Activated T-cell treated with anti-CD3 and anti-CD28 coated beads, Interleukin-2, amount 50 U/mL, for 1 hour (primary cell): ENCODE results near the gene CPZ.

Experiments
- DNase-seq: peaks from one replicate; pipeline ENCODE4 v3.0.0-alpha.2; 2020

The CPZ gene

DNA sequence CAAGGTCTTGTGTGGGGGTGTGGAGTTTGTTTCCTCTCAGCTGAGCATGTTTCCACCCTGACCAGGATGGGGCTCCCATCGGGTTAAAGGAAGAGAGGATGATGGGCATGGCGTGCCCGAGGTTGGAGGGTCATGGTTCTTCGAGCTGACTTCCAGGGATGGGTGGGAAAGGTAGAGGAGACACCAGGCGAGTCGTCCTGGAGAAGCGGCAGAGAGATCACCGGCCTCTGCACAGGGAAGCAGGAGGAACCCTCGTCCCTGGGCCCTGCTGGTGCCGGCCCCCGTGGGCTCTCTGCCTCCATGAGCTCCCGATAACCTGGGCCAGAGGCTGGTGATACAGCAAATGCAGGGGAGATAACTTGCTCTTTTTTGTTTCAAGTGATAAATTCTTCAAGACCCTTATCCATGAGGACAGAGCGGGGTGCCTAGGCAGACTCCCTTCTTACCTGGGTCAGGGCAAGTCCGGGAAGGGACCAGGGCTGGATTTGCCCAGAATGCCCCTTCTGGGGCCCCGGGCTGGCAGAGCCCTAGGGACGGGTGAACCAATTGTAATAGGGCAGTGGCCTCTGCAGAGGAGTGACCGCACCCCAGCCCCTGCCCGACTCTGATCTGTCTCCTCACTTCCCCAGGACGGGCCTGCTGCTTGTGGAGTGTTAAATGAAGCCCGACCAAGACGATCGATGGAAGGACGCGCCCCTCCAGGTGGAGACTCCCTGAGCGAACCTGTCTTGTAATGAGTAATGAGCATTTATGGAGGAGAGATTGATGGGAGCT, 63.0 kb downstream of the CPZ start:
- no peak for DNase-seq

GRCh38 chr4:8656185-8656517, 63.6 kb downstream of the CPZ start:
- DNase-seq = no peak

DNA sequence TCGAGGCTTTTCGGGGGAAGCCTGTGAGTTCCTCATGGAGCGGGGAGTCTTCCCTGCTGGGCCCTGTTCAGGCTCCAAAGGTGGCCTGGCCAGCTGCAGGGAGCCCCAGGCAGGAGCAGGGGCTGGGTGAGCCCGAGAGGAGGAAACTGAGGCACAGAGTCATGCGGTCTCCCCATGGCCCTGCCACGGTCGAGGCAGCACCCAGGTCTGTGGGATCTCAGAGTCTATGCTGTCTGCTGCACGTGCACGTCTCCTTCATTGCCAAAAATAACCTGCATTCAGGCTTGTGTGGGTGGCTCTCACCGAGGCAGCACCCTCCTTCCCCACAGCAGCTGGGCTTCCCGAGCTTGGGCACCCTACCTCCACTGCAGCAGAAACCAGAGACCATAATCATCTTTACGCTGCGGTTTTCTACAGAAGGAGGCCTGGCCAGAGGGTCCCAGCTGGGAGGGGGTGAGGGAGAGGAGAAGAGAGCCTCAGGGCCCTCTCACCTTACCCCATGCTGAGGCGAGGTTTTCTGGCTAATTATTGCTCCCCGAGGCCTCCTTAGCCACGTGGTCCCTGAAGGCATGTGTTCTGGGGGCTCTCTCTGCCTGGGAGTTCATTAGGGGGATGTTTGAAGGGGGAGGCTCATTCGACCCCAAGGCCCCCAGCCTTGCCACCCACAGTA, 64.3 kb downstream of the CPZ start:
- DNase-seq = no peak

GRCh38 chr4:8657381-8658088, 65.0 kb downstream of the CPZ start:
- no peak for DNase-seq

DNA sequence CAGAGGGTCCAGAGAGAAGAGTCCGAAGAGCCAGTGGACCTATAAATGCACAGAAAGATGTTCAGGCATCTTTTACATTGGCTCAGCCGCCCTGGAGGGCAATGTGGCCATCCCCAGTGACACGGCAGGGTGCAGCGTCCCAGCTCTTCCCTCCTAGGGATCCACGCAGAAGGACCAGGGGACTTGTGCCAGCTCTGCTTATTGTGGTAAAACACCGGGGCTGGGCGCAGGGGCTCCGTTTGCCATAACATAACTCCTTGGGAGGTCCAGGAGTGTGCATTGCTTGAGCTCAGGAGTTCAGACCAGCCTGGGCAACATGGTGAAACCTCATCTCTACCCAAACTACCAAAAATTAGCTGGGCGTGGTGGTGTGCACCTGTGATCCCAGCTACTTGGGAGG, 70.2 kb downstream of the CPZ start:
- DNase-seq = no peak

DNA sequence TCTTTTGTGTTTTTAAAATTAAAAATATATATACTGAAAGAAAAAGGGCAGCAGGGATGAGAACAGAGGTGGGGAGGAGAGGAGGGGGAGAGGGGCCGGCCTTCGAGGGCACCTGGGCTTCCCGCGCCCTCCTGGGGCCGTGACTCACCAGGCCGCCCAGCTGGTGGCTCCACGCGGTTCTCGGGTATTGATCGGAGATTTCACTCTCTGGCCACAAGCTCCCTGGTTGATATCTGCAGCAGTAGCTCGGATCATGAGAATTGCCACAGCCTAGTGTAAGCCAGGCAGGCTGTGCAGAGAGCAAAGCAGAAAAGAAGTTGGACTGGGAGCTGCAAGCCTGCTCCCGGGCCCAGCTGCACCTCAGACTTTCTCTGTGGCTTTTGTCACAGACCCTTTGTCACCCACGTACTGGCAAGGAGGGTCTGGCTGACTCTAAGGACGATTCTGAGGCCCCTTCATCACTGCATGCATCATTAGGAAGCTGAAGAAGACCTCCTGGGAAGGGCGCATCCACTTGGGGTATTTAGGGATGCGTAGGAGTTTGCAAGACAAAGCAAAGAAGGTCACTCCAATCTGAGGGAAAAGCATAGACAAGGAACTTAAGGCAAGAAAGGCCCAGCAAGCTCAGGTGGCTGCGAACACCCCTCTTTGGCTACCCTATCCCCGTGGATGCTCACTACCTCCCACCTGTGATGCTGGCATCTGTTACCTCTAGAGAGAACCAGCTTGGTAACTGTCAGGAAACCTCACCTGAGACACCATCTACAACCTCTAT, 71.7 kb downstream of the CPZ start:
- no peak for DNase-seq

- DNase-seq = no peak
Measured at GRCh38 chr4:8664976-8665375, 72.4 kb downstream of the CPZ start.

DNA sequence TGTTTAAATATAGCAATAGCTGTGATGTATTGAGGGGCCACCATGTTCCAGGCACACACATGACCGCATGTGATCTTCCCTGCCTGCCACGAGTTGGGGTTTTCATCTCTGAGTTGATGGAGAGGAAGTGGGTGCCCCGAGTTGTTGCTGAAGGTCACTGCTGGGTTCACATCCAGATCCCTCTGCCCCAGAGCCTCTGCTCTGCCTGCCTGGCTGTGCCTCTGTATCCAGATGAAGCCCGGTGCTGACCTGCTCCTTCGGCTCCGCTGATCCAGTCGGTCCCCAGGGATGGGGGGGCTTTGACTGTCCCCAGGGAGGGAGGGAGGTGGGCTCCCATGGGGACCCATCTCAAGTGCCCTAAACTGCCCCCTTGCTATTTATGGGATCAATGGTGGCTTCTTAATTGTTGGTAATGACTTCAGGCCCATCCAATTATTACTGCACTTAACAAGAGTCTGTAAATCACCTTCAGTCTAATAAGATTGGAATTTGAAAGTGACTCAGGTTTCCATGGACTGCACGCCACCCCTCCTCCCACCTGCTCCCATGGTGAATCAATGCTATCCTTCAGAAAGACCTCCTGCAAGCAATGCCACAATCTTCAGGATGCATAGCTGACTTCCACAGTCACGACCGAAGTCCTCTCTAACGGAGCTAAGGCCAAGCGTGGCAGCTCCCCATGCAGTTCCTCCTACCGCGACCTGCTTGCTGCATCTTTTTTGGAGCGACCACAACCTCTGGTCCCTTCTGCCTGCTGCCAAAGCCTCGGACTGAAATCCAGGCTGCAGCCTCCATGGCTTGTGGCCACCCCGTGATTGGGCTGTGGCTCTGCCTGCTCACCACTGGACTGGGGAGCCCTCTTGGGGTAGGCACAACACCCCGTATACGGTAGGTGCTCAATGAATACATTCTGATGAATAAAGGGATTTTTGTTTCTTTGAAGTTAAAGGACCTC, 73.1 kb downstream of the CPZ start:
- DNase-seq = no peak

DNA sequence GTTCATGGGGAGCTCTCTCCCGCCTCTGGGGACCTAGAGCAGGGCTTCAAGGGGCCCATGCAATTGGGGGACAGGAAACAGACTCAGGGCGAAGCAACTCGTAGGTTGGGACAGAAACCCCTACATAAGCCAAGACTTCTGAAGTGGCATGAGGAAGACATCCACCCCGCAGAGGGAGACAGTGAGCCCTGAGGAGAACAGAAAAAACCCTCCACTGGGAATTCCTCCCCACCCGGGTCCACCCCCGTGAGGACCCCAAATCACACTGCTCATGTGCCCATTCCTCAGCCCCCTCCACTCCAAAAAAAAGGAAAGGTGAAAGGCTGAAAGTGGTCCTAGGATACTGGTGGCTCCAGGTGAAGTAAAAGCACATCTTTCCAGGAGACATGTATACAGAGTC, 74.0 kb downstream of the CPZ start:
- DNase-seq = no peak
